HFF-Myc (cell line): ENCODE measurements around the gene OSBPL3.

ENCODE experiments used
- DNase-seq: peaks from one replicate; pipeline ENCODE4 v3.0.0-alpha.2; 2011; ENCODE audit warnings: low read depth; ENCODE audit errors: extremely low read depth
- H3K4me3 ChIP-seq: replicated peaks from 2 replicates; pipeline ENCODE4 v1.5.1; 2011; ENCODE audit warnings: low read depth, mild to moderate bottlenecking, control low read depth, low read length
- CTCF ChIP-seq: IDR thresholded peaks from 2 replicates; pipeline ENCODE4 v1.5.1; 2012; ENCODE audit warnings: mild to moderate bottlenecking, low read depth, low read length, control low read depth; ENCODE audit errors: missing control alignments

Gene OSBPL3

GRCh38 chr7:24981171-24981951, 1.4 kb upstream of the OSBPL3 start:
- H3K4me3 ChIP-seq: peak overlapping the region; percentile 88
- DNase-seq: no peak
- TF ChIP-seq CTCF: no peak

- peak overlapping the region; percentile 88 for H3K4me3 ChIP-seq
- TF ChIP-seq CTCF: no peak
- no peak for DNase-seq
Observed at GRCh38 chr7:24980534-24981170, 674 bp upstream of the OSBPL3 start.

GRCh38 chr7:24979470-24979862, 512 bp downstream of the OSBPL3 start:
- no peak for DNase-seq

GRCh38 chr7:24978843-24979469, 1.0 kb downstream of the OSBPL3 start:
- TF ChIP-seq CTCF: no peak
- no peak for DNase-seq
- H3K4me3 ChIP-seq: peak overlapping the region; percentile 88

More at GRCh38 chr7:24979470-24979862, 512 bp downstream of the OSBPL3 start:
- H3K4me3 ChIP-seq: peak overlapping the region; percentile 88
- peak; percentile 52 for TF ChIP-seq CTCF

GRCh38 chr7:24975644-24976260, 4.2 kb downstream of the OSBPL3 start:
- TF ChIP-seq CTCF: no peak
- DNase-seq: no peak
- peak overlapping the region; percentile 12 for H3K4me3 ChIP-seq

GRCh38 chr7:24975172-24975571, 4.8 kb downstream of the OSBPL3 start:
- no peak for TF ChIP-seq CTCF
- no peak for DNase-seq
- H3K4me3 ChIP-seq: no peak overlapping the region
